ENCODE measurements around the gene MLF2.

DNA sequence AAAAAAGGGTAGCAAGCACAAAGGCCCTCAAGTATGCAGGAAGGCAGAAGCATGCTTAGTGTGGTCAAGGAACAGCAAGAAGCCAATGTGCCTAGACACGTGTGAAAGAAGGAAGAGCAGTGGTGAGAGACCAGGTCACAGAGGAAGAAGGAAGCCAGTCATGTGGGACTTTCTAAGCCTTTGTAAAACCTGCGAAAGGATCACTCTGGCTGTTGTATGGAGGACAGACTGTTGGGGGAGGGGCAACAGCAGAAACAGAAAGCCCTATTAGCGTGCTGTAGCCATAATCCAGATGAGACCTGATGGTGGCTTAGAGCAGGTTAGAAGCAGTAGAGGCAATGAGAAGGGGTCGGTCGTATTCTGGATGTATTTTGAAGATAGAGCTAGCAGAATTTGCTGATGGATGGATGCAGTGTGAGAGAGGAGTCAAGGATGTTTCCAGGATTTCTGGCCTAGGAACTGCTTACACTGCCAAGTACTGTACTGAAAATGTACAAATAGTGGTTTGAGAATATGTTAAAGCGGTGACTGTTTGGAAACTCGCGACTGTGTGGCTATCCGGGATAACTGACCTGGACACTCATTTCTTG lies 5.7 kb upstream of the MLF2 start:
- TF ChIP-seq, protein P1, sequence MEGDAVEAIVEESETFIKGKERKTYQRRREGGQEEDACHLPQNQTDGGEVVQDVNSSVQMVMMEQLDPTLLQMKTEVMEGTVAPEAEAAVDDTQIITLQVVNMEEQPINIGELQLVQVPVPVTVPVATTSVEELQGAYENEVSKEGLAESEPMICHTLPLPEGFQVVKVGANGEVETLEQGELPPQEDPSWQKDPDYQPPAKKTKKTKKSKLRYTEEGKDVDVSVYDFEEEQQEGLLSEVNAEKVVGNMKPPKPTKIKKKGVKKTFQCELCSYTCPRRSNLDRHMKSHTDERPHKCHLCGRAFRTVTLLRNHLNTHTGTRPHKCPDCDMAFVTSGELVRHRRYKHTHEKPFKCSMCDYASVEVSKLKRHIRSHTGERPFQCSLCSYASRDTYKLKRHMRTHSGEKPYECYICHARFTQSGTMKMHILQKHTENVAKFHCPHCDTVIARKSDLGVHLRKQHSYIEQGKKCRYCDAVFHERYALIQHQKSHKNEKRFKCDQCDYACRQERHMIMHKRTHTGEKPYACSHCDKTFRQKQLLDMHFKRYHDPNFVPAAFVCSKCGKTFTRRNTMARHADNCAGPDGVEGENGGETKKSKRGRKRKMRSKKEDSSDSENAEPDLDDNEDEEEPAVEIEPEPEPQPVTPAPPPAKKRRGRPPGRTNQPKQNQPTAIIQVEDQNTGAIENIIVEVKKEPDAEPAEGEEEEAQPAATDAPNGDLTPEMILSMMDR (IDR thresholded peaks at IDR 0.05): no peak
- no peak for TF ChIP-seq POLR2A (IDR thresholded peaks at IDR 0.05)
